ENCODE data around the gene PGLYRP3.

Gene PGLYRP3

GRCh38 chr1:153259387-153259786, 53.4 kb downstream of the PGLYRP3 start, which contains the start of gene LORICRIN:
LORICRIN (plus strand) TSS chr1:153259687; CDS start chr1:153260950, 1,263 bp downstream.
- TF ChIP-seq MYC (IDR thresholded peaks at IDR 0.05; ENCODE audit: low read depth, low read length) (no peak), MAX (IDR thresholded peaks at IDR 0.05; ENCODE audit: low read depth, low read length) (no peak), POLR2A (IDR thresholded peaks at IDR 0.05; ENCODE audit: extremely low read depth, insufficient read length) (no peak), CTCF (IDR thresholded peaks at IDR 0.05; ENCODE audit: low read depth, low read length) (no peak)
- no peak within 1 kb of the TSS for H3K4me3 ChIP-seq (ENCODE audit: low read depth, low read length)
- no peak for DNase-seq (ENCODE audit: low read depth)

- no peak for TF ChIP-seq POLR2A (IDR thresholded peaks at IDR 0.05; ENCODE audit: extremely low read depth, insufficient read length)
- TF ChIP-seq MYC (IDR thresholded peaks at IDR 0.05; ENCODE audit: low read depth, low read length) = no peak
- TF ChIP-seq MAX (IDR thresholded peaks at IDR 0.05; ENCODE audit: low read depth, low read length) = no peak
- TF ChIP-seq CTCF (IDR thresholded peaks at IDR 0.05; ENCODE audit: low read depth, low read length) = no peak
- no peak for DNase-seq (ENCODE audit: low read depth)
- H3K4me3 ChIP-seq (ENCODE audit: low read depth, low read length) = no peak overlapping the region
These were observed 59.1 kb downstream of the PGLYRP3 start for GRCh38 chr1:153253693-153254092.

GRCh38 chr1:153253076-153253475, 59.7 kb downstream of the PGLYRP3 start:
- H3K4me3 ChIP-seq (ENCODE audit: low read depth, low read length) = no peak overlapping the region
- DNase-seq (ENCODE audit: low read depth) = no peak
- TF ChIP-seq CTCF (IDR thresholded peaks at IDR 0.05; ENCODE audit: low read depth, low read length) = no peak
- no peak for TF ChIP-seq POLR2A (IDR thresholded peaks at IDR 0.05; ENCODE audit: extremely low read depth, insufficient read length)

- no peak overlapping the region for H3K4me3 ChIP-seq (ENCODE audit: low read depth, low read length)
- TF ChIP-seq CTCF (IDR thresholded peaks at IDR 0.05; ENCODE audit: low read depth, low read length) (no peak), POLR2A (IDR thresholded peaks at IDR 0.05; ENCODE audit: extremely low read depth, insufficient read length) (no peak)
- DNase-seq (ENCODE audit: low read depth) = no peak
These were observed 60.8 kb downstream of the PGLYRP3 start for GRCh38 chr1:153251988-153252387.

GRCh38 chr1:153251562-153251961, 61.2 kb downstream of the PGLYRP3 start:
- no peak overlapping the region for H3K4me3 ChIP-seq (ENCODE audit: low read depth, low read length)
- DNase-seq (ENCODE audit: low read depth) = no peak
- no peak for TF ChIP-seq MYC (IDR thresholded peaks at IDR 0.05; ENCODE audit: low read depth, low read length)
- TF ChIP-seq MAX (IDR thresholded peaks at IDR 0.05; ENCODE audit: low read depth, low read length) = no peak
- TF ChIP-seq POLR2A (IDR thresholded peaks at IDR 0.05; ENCODE audit: extremely low read depth, insufficient read length) = no peak
- TF ChIP-seq CTCF (IDR thresholded peaks at IDR 0.05; ENCODE audit: low read depth, low read length) = no peak

GRCh38 chr1:153251087-153251486, 61.7 kb downstream of the PGLYRP3 start:
- H3K4me3 ChIP-seq (ENCODE audit: low read depth, low read length) = no peak overlapping the region
- no peak for DNase-seq (ENCODE audit: low read depth)

More at GRCh38 chr1:153251087-153251486, 61.7 kb downstream of the PGLYRP3 start:
- TF ChIP-seq MAX (IDR thresholded peaks at IDR 0.05; ENCODE audit: low read depth, low read length) = no peak
- TF ChIP-seq MYC (IDR thresholded peaks at IDR 0.05; ENCODE audit: low read depth, low read length) = no peak
- no peak for TF ChIP-seq CTCF (IDR thresholded peaks at IDR 0.05; ENCODE audit: low read depth, low read length)
- TF ChIP-seq POLR2A (IDR thresholded peaks at IDR 0.05; ENCODE audit: extremely low read depth, insufficient read length) = no peak
